ENCODE measurements around the gene FOXK2.

Gene FOXK2

DNA sequence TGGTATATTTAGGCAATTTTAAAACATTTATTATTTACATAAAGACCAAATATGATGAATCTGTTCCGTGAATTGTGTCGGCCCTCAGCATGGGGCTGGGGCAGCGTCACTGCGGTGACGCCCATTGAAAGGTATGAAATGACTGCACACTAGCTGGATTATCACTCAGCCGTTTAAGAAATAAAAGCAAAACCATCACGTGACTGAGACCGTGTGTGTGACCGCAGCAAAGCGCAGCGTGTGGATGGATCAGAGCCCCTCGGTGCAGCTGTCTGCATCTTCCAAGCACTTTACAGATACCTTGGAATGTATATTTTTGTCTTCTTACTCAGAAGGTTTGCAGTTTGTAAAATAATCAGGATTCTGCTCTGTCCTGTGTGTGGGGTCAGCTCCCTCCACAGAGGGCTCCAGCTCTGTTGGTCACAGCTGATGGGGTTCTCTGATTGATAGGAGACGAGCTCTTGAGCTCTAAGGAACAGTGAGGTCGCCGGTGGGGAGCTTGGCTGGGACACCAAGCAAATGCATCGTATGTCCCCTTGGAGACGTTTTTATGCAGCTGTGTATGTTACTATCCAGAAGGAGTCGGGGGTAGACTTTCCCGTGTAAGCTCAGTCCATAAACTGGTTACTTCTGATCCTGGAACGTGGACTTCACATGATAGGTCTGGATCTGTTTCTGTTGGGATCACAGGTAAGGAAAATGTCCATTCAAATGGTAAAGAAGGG is 83.6 kb downstream of the FOXK2 start:
- peaks cover 5% of the 10 kb centered on the region for H3K4me1 ChIP-seq (ENCODE audit: control insufficient read depth, insufficient read depth, low read length, poor library complexity, severe bottlenecking)
- H3K9me3 ChIP-seq (ENCODE audit: control insufficient read depth, low read length) = no peaks in the 10 kb centered on the region
- no peak overlapping the region for H3K27ac ChIP-seq (ENCODE audit: insufficient read depth, low read length, poor library complexity, severe bottlenecking)
- no peak overlapping the region for H3K4me3 ChIP-seq (ENCODE audit: insufficient read depth, low read depth, low read length, poor library complexity, severe bottlenecking)
- H3K36me3 ChIP-seq (ENCODE audit: control insufficient read depth, insufficient read depth, low read length) = peaks cover 39% of the 10 kb centered on the region
- DNase-seq = no peak
- H3K27me3 ChIP-seq (replicated peaks; ENCODE audit: control insufficient read depth, insufficient read depth, low read length, poor library complexity, severe bottlenecking) = no peaks in the 10 kb centered on the region

DNA sequence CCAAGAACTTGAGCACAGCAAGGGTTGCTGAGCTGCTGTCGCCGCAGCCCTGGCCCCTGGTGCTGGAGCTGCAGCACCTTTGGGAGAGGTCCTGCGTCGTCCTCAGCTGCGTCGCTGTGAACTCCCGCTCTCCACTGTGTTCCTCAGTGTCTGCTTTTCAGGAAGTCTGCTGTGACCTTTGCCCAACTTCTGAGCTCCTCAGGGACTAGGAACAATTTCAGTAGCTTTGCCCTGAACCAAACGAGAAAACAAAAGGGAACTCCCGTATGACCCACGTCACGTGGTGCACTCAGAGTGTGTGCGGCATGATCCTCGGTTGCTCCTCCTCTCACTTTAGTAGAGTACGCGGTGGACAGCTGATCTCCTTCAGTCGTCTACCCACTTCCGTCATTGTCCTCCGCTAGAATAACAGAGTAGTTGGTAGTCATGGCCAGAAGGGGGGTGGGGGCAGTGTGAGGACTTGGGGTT is 84.5 kb downstream of the FOXK2 start:
- H3K36me3 ChIP-seq (ENCODE audit: control insufficient read depth, insufficient read depth, low read length) = peaks cover 39% of the 10 kb centered on the region
- no peaks in the 10 kb centered on the region for H3K9me3 ChIP-seq (ENCODE audit: control insufficient read depth, low read length)
- peak in 2 of 3 donors; percentile 21 to 29 for DNase-seq
- no peak overlapping the region for H3K4me3 ChIP-seq (ENCODE audit: insufficient read depth, low read depth, low read length, poor library complexity, severe bottlenecking)
- peaks cover 5% of the 10 kb centered on the region for H3K4me1 ChIP-seq (ENCODE audit: control insufficient read depth, insufficient read depth, low read length, poor library complexity, severe bottlenecking)
- no peak overlapping the region for H3K27ac ChIP-seq (ENCODE audit: insufficient read depth, low read length, poor library complexity, severe bottlenecking)
- H3K27me3 ChIP-seq (replicated peaks; ENCODE audit: control insufficient read depth, insufficient read depth, low read length, poor library complexity, severe bottlenecking) = no peaks in the 10 kb centered on the region

DNA sequence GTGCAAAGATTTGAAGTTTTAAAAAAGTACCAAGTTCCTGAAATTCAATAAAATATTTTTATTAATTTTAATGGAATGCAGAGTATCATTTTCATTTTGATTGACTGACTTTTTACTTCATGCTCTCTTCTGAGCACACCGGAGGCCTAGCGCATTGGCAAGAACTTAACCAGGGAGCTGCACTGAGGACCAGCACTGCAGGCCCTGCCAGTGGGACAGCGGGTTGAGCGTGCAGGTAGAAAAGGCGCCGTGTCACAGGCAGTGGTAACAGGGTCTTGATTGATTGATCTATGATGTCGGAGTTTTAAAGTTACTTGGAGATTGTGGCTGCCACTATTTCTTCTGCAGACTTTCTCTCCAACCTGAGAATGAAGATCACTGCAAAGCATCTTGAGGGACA is 85.0 kb downstream of the FOXK2 start:
- DNase-seq = no peak
- Histone ChIP-seq H3K27ac (ENCODE audit: insufficient read depth, low read length, poor library complexity, severe bottlenecking) (no peak overlapping the region), H3K4me3 (ENCODE audit: insufficient read depth, low read depth, low read length, poor library complexity, severe bottlenecking) (no peak overlapping the region), H3K27me3 (replicated peaks; ENCODE audit: control insufficient read depth, insufficient read depth, low read length, poor library complexity, severe bottlenecking) (no peaks in the 10 kb centered on the region), H3K9me3 (ENCODE audit: control insufficient read depth, low read length) (no peaks in the 10 kb centered on the region), H3K4me1 (ENCODE audit: control insufficient read depth, insufficient read depth, low read length, poor library complexity, severe bottlenecking) (peaks cover 5% of the 10 kb centered on the region), H3K36me3 (ENCODE audit: control insufficient read depth, insufficient read depth, low read length) (peaks cover 39% of the 10 kb centered on the region)

DNA sequence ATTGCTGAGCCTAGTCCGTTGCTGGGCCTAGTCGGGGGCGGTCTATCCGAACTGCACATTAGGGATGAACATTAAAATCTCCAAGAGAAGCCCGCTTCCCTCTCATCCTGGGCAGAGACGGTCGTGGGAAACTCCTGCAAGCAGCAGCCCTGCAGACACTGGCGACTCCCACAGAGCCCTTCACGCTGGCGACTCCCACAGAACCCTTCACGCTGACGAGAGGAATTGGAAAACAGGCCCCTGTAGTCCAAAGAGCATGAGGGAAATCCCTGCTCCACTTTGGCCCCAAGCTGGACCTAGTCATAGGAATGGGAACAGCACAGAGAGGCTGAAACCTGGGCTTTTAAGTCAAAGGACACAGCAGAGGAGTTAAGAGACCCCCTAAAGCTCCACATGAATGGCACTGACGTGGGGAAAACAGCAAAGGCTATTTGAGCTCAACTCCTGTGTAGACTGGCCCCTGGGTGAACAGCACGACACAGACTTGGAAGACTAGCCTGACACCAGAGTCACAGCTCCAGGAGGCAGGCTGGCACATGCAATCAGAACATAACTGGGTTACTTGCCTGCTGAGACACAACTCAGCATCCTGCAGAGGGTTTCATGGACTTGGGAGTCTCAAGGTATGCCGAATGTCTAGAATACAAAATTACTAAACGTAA is 86.5 kb downstream of the FOXK2 start:
- H3K36me3 ChIP-seq (ENCODE audit: control insufficient read depth, insufficient read depth, low read length) = peaks cover 32% of the 10 kb centered on the region
- H3K4me3 ChIP-seq (ENCODE audit: insufficient read depth, low read depth, low read length, poor library complexity, severe bottlenecking) = no peak overlapping the region
- no peaks in the 10 kb centered on the region for H3K9me3 ChIP-seq (ENCODE audit: control insufficient read depth, low read length)
- DNase-seq = no peak
- peaks cover 5% of the 10 kb centered on the region for H3K4me1 ChIP-seq (ENCODE audit: control insufficient read depth, insufficient read depth, low read length, poor library complexity, severe bottlenecking)
- no peaks in the 10 kb centered on the region for H3K27me3 ChIP-seq (replicated peaks; ENCODE audit: control insufficient read depth, insufficient read depth, low read length, poor library complexity, severe bottlenecking)
- H3K27ac ChIP-seq (ENCODE audit: insufficient read depth, low read length, poor library complexity, severe bottlenecking) = peak overlapping the region; percentile 7

DNA sequence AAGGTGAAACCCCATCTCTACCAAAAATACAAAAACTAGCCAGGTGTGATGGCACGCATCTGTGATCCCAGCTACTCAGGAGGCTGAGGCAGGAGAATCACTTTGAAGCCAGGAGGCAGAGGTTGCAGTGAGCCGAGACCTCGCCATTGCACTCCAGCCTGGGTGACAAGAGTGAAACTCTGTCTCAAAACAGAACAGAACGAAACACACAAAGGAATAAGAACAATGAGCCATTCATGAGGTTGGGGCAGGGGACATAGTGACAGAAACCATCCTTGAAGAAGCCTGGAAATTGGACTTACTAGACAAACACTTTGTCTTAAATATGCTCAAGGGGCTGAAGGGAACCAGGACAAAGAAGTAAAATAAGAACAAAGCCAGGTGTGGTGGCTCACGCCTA is 89.3 kb downstream of the FOXK2 start:
- Histone ChIP-seq H3K4me1 (ENCODE audit: control insufficient read depth, insufficient read depth, low read length, poor library complexity, severe bottlenecking) (peaks cover 3% of the 10 kb centered on the region), H3K27ac (ENCODE audit: insufficient read depth, low read length, poor library complexity, severe bottlenecking) (no peak overlapping the region), H3K36me3 (ENCODE audit: control insufficient read depth, insufficient read depth, low read length) (peaks cover 19% of the 10 kb centered on the region), H3K27me3 (replicated peaks; ENCODE audit: control insufficient read depth, insufficient read depth, low read length, poor library complexity, severe bottlenecking) (no peaks in the 10 kb centered on the region), H3K9me3 (ENCODE audit: control insufficient read depth, low read length) (no peaks in the 10 kb centered on the region), H3K4me3 (ENCODE audit: insufficient read depth, low read depth, low read length, poor library complexity, severe bottlenecking) (no peak overlapping the region)
- no peak for DNase-seq

DNA sequence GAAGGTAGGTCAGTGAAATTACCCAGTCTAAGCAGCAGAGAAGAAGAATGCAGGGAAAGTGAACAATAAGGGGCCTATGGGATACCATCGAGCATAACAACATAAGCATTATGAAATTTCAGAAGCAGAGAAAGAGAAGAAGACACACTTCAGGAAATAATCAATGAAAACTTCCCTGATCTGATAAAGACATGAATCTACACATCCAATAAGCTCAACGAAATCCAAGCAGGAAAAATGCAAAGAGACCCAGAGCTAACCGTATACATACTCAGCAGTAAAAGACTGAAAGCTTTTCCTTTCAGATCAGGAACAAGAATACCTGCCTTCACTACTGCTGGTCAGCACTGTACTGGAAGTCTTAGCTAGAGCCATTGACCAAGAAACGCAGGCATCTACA is 90.1 kb downstream of the FOXK2 start:
- H3K4me1 ChIP-seq (ENCODE audit: control insufficient read depth, insufficient read depth, low read length, poor library complexity, severe bottlenecking) = no peaks in the 10 kb centered on the region
- no peaks in the 10 kb centered on the region for H3K27me3 ChIP-seq (replicated peaks; ENCODE audit: control insufficient read depth, insufficient read depth, low read length, poor library complexity, severe bottlenecking)
- no peak overlapping the region for H3K4me3 ChIP-seq (ENCODE audit: insufficient read depth, low read depth, low read length, poor library complexity, severe bottlenecking)
- no peak for DNase-seq
- no peak overlapping the region for H3K27ac ChIP-seq (ENCODE audit: insufficient read depth, low read length, poor library complexity, severe bottlenecking)
- H3K9me3 ChIP-seq (ENCODE audit: control insufficient read depth, low read length) = no peaks in the 10 kb centered on the region
- peaks cover 20% of the 10 kb centered on the region for H3K36me3 ChIP-seq (ENCODE audit: control insufficient read depth, insufficient read depth, low read length)

DNA sequence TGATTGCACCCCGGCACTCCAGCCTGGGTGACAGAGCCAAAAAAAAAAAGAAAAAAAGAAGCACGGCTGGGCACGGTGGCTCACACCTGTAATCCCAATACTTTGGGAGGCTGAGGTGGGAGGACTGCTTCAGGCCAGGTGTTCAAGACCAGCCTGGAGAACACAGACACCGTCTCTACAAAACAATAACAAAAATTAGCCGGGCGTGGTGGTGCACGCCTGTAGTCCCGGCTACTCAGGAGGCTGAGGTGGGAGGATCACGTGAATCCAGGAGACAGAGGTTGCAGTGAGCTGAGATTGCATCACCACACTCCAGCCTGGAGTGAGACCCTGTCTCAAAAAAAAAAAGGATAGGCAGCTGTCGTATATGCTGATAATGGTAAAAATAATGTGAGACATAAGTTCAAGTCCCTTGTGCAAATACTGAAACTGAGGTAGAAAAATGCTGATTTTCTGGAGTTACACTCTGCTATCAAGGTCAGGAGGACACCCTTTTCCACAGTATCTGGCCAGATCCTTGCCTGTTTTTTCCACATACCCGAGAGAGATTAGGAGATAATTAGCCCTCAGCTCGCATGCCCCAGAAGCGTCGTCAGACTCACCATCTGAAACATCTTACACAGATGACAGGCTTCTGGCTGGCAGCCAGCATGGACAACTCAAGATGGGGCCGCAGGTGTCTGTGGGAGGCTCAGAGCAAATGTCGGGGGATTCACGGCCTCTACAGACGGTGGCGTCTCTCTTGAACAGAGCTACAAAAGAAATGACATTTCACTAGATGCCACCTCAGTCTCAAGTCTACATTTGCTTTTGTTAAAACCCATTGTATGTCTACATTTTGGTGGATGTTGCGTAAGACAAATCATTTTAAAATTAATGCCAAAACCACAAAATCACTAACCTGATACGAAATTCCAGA is 91.9 kb downstream of the FOXK2 start:
- Histone ChIP-seq H3K4me1 (ENCODE audit: control insufficient read depth, insufficient read depth, low read length, poor library complexity, severe bottlenecking) (no peaks in the 10 kb centered on the region), H3K4me3 (ENCODE audit: insufficient read depth, low read depth, low read length, poor library complexity, severe bottlenecking) (no peak overlapping the region), H3K9me3 (ENCODE audit: control insufficient read depth, low read length) (no peaks in the 10 kb centered on the region), H3K27me3 (replicated peaks; ENCODE audit: control insufficient read depth, insufficient read depth, low read length, poor library complexity, severe bottlenecking) (no peaks in the 10 kb centered on the region), H3K36me3 (ENCODE audit: control insufficient read depth, insufficient read depth, low read length) (peaks cover 29% of the 10 kb centered on the region), H3K27ac (ENCODE audit: insufficient read depth, low read length, poor library complexity, severe bottlenecking) (no peak overlapping the region)
- no peak for DNase-seq

DNA sequence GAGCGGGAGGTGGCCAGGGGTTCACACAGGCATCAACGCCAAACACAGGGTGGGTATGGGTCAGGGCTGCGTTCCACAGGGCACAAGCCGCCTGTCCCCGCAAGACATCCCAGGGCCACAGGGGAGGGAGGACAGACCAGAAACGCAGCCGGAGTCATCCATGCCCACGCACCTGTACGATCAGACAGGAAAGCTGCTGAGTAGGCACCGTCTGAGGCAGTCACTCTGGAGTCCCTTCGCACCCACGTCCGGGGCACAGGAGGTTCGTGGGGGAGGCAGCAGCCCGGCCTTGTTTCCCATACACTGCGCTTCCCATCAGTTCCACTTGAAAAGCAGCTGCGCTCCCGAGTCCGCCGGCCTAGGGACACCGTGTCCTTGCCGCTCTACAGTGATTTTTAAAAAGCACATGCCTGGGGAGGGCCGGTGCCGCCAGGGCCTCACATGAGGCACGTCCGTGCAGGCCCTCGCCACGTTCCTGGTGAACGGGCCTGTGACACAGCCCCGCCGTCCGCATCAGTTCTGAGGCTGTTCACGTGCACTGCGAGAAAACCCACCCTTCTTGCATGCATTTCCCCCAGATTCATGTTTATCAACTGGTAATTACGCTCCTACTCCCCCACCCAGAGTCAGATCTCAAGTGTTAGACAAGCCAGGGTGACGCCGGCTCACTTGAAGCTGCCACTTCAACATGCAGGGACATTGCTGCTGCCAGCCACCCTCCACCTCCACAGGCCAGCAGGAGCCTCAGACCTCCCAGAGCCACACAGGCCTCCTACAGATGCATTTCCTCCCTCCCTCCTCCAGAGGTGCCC is 94.0 kb downstream of the FOXK2 start:
- Histone ChIP-seq H3K27ac (ENCODE audit: insufficient read depth, low read length, poor library complexity, severe bottlenecking) (no peak overlapping the region), H3K4me1 (ENCODE audit: control insufficient read depth, insufficient read depth, low read length, poor library complexity, severe bottlenecking) (no peaks in the 10 kb centered on the region), H3K9me3 (ENCODE audit: control insufficient read depth, low read length) (no peaks in the 10 kb centered on the region), H3K36me3 (ENCODE audit: control insufficient read depth, insufficient read depth, low read length) (peaks cover 40% of the 10 kb centered on the region), H3K27me3 (replicated peaks; ENCODE audit: control insufficient read depth, insufficient read depth, low read length, poor library complexity, severe bottlenecking) (no peaks in the 10 kb centered on the region), H3K4me3 (ENCODE audit: insufficient read depth, low read depth, low read length, poor library complexity, severe bottlenecking) (no peak overlapping the region)
- no peak for DNase-seq

DNA sequence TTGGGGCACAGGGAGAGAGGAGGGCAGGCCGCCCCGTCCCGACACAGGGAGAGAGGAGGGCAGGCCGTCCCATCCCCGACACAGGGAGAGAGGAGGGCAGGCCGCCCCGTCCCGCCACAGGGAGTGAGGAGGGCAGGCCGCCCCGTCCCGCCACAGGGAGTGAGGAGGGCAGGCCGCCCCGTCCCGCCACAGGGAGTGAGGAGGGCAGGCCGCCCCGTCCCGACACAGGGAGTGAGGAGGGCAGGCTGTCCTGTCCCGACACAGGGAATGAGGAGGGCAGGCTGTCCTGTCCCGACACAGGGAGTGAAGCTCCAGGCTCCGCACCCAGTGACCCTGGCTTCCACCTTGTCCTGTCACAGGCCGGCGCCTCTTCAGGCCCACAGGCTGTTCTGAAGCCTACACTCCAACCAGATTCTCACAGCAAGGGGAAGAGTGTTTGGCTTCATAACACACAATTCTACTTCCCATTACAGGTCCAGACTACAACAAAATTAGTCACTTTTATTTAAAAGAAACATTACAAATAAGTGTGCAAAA is 94.6 kb downstream of the FOXK2 start:
- Histone ChIP-seq H3K27ac (ENCODE audit: insufficient read depth, low read length, poor library complexity, severe bottlenecking) (no peak overlapping the region), H3K4me1 (ENCODE audit: control insufficient read depth, insufficient read depth, low read length, poor library complexity, severe bottlenecking) (no peaks in the 10 kb centered on the region), H3K36me3 (ENCODE audit: control insufficient read depth, insufficient read depth, low read length) (peaks cover 47% of the 10 kb centered on the region), H3K4me3 (ENCODE audit: insufficient read depth, low read depth, low read length, poor library complexity, severe bottlenecking) (no peak overlapping the region), H3K27me3 (replicated peaks; ENCODE audit: control insufficient read depth, insufficient read depth, low read length, poor library complexity, severe bottlenecking) (no peaks in the 10 kb centered on the region), H3K9me3 (ENCODE audit: control insufficient read depth, low read length) (no peaks in the 10 kb centered on the region)
- DNase-seq = no peak
